ENCODE measurements around the gene CENPB. TPM values are rescaled to one million over a fixed set of nuclear protein-coding genes. Genes with fewer than 3 reads are reported as not detected.

CENPB gene
- total RNA-seq, 1 donor from 2014 or later = 87.4 TPM

DNA sequence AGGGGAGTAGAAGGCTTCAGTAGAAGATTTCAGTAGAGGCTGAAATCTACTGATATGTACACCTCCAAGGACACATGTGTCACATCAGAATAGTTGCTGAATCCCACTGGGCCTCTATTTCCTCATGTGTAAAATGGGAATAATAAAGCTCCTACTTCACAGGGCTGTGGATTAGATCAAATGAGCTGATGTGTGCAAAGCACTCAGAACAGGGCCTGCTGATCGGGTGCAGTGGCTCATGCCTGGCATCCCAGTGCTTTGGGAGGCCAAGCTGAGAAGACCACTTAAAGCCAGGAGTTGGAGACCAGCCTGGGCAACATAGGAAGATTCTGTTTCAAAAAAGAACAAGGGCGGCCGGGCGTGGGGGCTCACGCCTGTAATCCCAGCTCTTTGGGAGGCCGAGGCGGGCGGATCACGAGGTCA is 25.7 kb upstream of the CENPB start:
- TF ChIP-seq, protein P1, sequence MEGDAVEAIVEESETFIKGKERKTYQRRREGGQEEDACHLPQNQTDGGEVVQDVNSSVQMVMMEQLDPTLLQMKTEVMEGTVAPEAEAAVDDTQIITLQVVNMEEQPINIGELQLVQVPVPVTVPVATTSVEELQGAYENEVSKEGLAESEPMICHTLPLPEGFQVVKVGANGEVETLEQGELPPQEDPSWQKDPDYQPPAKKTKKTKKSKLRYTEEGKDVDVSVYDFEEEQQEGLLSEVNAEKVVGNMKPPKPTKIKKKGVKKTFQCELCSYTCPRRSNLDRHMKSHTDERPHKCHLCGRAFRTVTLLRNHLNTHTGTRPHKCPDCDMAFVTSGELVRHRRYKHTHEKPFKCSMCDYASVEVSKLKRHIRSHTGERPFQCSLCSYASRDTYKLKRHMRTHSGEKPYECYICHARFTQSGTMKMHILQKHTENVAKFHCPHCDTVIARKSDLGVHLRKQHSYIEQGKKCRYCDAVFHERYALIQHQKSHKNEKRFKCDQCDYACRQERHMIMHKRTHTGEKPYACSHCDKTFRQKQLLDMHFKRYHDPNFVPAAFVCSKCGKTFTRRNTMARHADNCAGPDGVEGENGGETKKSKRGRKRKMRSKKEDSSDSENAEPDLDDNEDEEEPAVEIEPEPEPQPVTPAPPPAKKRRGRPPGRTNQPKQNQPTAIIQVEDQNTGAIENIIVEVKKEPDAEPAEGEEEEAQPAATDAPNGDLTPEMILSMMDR (IDR thresholded peaks at IDR 0.05; ENCODE audit: insufficient read depth, low read length, severe bottlenecking) = no peak
- Histone ChIP-seq H3K27me3 (ENCODE audit: control insufficient read depth, insufficient read depth, low read length) (no peaks in the 10 kb centered on the region), H3K4me3 (ENCODE audit: low read depth, low read length) (no peak overlapping the region), H3K36me3 (ENCODE audit: control insufficient read depth, insufficient read depth, low read length) (no peaks in the 10 kb centered on the region)
- FAIRE-seq (no peak), DNase-seq (ENCODE audit: low read depth) (peak; percentile 10)

DNA sequence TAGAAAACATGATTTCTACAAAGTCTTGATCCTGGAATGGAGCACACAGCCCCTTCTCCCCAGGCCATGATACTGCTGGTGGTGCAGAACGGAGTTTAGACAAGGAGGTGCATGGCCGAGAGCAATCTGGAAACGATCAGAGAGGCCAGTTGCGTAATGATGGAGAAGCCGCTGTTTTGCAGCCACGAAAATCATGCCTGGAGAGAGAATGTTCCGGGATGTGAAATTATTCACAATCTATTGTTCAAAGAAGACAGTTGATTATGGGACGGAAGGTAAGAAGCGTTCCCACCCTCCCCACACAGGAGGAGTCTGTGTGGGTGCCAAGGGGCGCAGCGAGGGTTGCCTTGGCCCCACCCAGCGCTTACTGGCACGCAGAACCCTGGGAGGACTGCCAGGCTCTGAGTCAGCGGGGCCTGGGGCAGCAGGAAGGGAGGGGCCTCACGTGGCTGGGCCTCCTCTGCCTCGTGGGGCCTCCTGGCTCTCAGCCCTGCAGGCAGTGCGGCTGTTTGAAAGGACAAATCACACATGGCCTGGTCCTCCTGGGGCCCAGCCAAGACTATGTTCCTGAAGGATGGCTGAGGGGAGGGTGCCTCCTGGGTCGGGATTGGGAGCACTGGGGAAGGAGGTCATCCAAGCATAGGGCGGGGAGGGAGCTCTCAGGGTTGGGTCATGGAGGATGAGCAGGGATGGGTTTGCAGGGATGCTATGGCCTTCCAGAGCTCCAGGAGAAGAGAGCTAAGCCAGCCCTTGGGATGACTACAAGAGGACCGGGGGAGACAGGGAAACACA is 25.1 kb upstream of the CENPB start:
- TF ChIP-seq, protein P1 (IDR thresholded peaks at IDR 0.05; ENCODE audit: insufficient read depth, low read length, severe bottlenecking) = no peak
- Histone ChIP-seq H3K27me3 (ENCODE audit: control insufficient read depth, insufficient read depth, low read length) (no peaks in the 10 kb centered on the region), H3K36me3 (ENCODE audit: control insufficient read depth, insufficient read depth, low read length) (no peaks in the 10 kb centered on the region), H3K4me3 (ENCODE audit: low read depth, low read length) (peak overlapping the region; percentile 27)
- peak; percentile 97 for DNase-seq (ENCODE audit: low read depth)
- FAIRE-seq = peak; percentile 40

DNA sequence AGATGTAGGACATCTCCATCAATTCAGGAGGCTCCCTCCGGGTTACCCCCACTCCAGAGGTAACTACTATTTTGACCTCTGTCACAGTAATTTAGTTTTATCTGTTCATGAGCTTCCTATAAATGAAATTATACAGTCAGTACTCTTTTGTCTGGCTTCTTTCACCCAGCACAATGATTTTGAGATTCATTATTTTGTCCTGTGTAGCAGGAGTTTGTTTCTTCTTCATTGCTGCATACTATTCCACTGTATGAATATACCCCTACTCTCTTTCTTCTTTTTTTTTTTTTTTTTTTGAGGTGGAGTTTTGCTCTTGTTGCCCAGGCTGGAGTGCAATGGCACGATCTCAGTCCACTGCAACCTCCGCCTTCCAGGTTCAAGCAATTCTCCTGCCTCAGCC is 22.0 kb upstream of the CENPB start:
- H3K4me3 ChIP-seq (ENCODE audit: low read depth, low read length) = no peak overlapping the region
- no peaks in the 10 kb centered on the region for H3K27me3 ChIP-seq (ENCODE audit: control insufficient read depth, insufficient read depth, low read length)
- FAIRE-seq (no peak), DNase-seq (ENCODE audit: low read depth) (no peak)
- peaks cover 3% of the 10 kb centered on the region for H3K36me3 ChIP-seq (ENCODE audit: control insufficient read depth, insufficient read depth, low read length)
- TF ChIP-seq, protein P1 (IDR thresholded peaks at IDR 0.05; ENCODE audit: insufficient read depth, low read length, severe bottlenecking) = no peak

DNA sequence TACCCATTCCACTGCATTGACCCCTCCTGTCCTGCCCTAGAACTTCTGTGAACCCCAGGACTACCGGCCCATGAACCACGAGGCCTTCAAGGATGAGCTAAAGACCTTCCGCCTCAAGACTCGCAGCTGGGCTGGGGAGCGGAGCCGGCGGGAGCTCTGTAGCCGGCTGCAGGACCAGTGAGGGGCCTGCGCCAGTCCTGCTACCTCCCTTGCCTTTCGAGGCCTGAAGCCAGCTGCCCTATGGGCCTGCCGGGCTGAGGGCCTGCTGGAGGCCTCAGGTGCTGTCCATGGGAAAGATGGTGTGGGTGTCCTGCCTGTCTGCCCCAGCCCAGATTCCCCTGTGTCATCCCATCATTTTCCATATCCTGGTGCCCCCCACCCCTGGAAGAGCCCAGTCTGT is 18.2 kb upstream of the CENPB start:
- peaks cover 17% of the 10 kb centered on the region for H3K36me3 ChIP-seq (ENCODE audit: control insufficient read depth, insufficient read depth, low read length)
- TF ChIP-seq, protein P1 (IDR thresholded peaks at IDR 0.05; ENCODE audit: insufficient read depth, low read length, severe bottlenecking) = no peak
- no peak for DNase-seq (ENCODE audit: low read depth)
- H3K4me3 ChIP-seq (ENCODE audit: low read depth, low read length) = no peak overlapping the region
- H3K27me3 ChIP-seq (ENCODE audit: control insufficient read depth, insufficient read depth, low read length) = no peaks in the 10 kb centered on the region
- FAIRE-seq = no peak

DNA sequence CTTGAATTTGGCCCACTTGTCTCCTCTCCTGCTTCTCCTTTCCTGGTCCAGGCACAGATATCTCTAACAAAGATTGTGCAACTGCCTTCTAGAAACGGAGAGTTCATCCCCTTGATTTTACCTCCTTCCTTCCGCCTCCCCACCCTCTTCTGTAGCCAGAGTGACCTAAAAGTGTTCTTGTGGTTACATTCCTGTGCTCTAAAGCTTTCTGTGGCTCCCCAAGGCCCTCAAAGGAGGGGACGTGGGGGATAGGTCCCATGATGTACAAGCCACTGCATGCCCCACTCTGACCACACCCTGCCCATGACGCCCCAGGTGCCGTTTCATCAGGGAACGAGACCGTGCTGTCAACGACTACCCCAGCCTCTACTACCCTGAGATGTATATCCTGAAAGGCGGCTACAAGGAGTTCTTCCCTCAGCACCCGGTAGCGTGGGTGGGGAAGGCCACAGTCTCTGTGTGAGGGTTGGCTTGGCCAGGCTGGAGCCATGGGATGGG is 17.8 kb upstream of the CENPB start:
- Histone ChIP-seq H3K27me3 (ENCODE audit: control insufficient read depth, insufficient read depth, low read length) (no peaks in the 10 kb centered on the region), H3K4me3 (ENCODE audit: low read depth, low read length) (no peak overlapping the region), H3K36me3 (ENCODE audit: control insufficient read depth, insufficient read depth, low read length) (peaks cover 17% of the 10 kb centered on the region)
- peak; percentile 72 for DNase-seq (ENCODE audit: low read depth)
- FAIRE-seq = peak; percentile 76
- TF ChIP-seq, protein P1 (IDR thresholded peaks at IDR 0.05; ENCODE audit: insufficient read depth, low read length, severe bottlenecking) = no peak

Data from bronchial epithelial cell (primary cell).